KOPT-K1 (cell line): ENCODE results near the gene DNAJC13.

ENCODE experiments used
- H3K27ac ChIP-seq: fragments of 200-600 bp; sonication (generic); 2 replicates; pipeline ENCODE4 v1.5.1; 2016; ENCODE audit warnings: antibody characterized with exemption, mild to moderate bottlenecking, low read depth, low read length; ENCODE audit not compliant: poor library complexity, severe bottlenecking
- H3K36me3 ChIP-seq: fragments of 200-600 bp; sonication (generic); 2 replicates; pipeline ENCODE4 v1.5.1; 2017; ENCODE audit warnings: antibody characterized with exemption, mild to moderate bottlenecking, low read length, moderate library complexity; ENCODE audit not compliant: insufficient read depth
- H3K9me3 ChIP-seq: fragments of 200-600 bp; sonication (generic); 2 replicates; pipeline ENCODE4 v1.5.1; 2017; ENCODE audit warnings: antibody characterized with exemption, low read length, mild to moderate bottlenecking; ENCODE audit not compliant: insufficient read depth, poor library complexity, severe bottlenecking

Gene DNAJC13

DNA sequence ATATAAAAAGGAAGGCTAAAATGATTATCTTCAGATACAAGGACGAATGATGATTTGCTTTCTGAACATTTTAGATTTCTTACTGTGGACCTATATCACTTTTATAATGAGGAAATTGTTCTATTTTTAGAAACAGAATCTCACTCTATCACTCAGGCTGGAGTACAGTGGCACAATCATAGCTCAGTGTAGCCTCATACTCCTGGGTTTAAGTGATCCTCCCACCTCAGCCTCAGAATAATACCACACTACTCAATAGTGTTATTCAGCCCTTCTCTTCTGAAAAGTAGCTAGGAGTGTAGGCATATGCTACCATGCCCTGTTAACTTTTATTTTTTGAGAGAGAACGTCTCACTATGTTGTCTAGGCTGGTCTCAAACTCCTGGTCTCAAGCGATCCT is 15.8 kb downstream of the DNAJC13 start:
- H3K9me3 ChIP-seq = no peaks in the 10 kb centered on the region
- H3K36me3 ChIP-seq = peaks cover 17% of the 10 kb centered on the region; the same call in 1 of the 2 replicates
- no peak overlapping the region for H3K27ac ChIP-seq

GRCh38 chr3:132435224-132435910 is 18.1 kb downstream of the DNAJC13 start:
- H3K36me3 ChIP-seq = peaks cover 24% of the 10 kb centered on the region; the same call in 1 of the 2 replicates
- no peaks in the 10 kb centered on the region for H3K9me3 ChIP-seq
- no peak overlapping the region for H3K27ac ChIP-seq

- no peaks in the 10 kb centered on the region for H3K9me3 ChIP-seq
- peaks cover 24% of the 10 kb centered on the region; the same call in 1 of the 2 replicates for H3K36me3 ChIP-seq
- no peak overlapping the region for H3K27ac ChIP-seq
These were observed 18.7 kb downstream of the DNAJC13 start for GRCh38 chr3:132435911-132436425.

GRCh38 chr3:132443421-132443820 is 26.1 kb downstream of the DNAJC13 start:
- no peaks in the 10 kb centered on the region for H3K9me3 ChIP-seq
- H3K36me3 ChIP-seq = peaks cover 9% of the 10 kb centered on the region; the same call in 1 of the 2 replicates
- no peak overlapping the region for H3K27ac ChIP-seq

DNA sequence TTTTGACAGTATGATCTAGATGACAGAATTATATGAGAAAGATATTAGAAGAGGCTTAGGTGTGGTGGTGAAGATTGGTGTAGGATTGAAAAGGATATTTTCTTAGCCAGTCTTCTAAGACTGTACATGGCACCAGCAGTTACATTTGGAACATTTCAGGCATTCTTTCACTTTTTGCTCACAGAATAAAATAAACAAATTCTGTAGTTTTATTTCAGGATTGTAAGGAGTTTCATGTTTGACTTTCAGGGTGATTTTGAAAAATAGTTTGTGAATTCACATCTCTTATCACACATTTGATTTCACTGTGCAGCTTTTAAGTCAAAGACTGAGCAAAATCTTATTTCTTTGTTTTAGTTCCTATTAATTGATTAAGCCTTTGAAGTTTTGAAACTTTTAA is 27.1 kb downstream of the DNAJC13 start:
- H3K27ac ChIP-seq = no peak overlapping the region
- H3K36me3 ChIP-seq = peaks cover 13% of the 10 kb centered on the region; the same call in 1 of the 2 replicates
- no peaks in the 10 kb centered on the region for H3K9me3 ChIP-seq

DNA sequence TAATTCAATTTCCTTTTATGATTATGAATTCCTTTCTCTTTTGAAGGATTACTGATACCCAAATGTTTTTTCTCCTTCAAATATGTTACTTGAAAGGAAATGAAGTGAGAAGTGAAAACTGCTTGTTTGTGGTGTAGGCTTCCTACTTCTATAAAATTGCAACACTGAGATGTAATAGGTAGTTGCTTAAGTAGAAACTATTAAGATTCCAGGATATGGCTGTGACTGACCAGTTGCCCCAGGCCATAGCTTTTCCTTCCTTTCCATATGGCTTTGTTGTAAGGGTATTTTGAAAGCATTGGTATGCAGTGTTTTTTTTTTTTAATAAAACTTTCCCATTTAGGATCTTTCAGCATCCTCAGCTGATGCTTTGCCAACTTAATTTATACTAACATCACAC is 28.5 kb downstream of the DNAJC13 start:
- no peak overlapping the region for H3K27ac ChIP-seq
- H3K9me3 ChIP-seq = no peaks in the 10 kb centered on the region
- peaks cover 16% of the 10 kb centered on the region for H3K36me3 ChIP-seq

DNA sequence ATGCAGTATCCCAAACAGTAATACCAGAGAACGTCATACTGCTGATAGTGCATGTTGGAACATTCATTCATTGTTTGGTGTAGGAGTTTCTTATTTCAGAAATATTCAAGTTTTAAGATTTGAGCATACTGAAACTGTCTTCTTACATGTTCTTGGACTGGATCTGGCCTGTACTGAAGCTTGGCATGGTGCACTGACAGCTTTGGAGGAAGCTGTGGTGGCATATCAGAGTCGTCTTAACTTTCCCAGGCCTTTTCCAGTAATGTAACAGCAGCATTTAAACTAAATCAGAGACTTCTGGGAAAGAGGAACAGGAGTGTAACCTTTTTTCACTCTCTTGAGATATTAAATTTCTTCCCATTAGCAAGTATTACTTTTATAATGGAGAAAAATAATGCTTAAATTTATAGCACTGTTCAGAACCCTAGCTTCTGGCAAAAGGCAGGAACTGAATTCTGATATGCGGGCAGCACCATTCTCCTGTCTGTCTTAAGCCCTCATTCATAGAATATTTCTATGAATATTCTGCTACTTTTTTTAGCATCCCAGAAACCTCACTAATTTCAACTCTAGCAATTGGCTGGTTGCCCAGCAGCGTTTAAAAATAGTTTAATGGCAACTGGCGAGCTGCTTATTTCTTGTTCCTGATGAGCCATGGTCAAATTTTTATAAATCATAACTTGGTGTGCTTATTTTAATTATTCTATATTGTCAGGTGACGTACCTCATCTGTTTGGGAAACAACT is 31.1 kb downstream of the DNAJC13 start:
- Histone ChIP-seq H3K36me3 (peaks cover 38% of the 10 kb centered on the region), H3K9me3 (no peaks in the 10 kb centered on the region), H3K27ac (no peak overlapping the region)

DNA sequence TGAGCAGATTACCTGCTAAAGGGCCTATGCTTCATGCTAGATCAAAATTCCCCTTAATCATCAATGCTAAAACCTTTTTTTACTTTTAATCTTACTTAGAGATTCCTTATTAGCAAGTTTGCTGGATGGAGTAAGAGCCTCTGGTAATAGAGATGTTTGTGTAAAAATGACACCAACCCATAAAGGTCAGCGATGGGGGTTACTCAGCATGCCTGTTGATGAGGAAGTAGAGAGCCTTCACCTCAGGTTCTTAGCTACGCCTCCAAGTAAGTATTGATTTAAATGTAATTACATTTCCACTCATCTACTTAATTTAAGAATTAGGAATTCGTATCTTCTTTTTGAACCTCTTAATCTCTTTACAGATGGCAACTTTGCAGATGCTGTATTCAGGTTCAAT is 38.8 kb downstream of the DNAJC13 start:
- H3K27ac ChIP-seq = no peak overlapping the region
- H3K9me3 ChIP-seq = no peaks in the 10 kb centered on the region
- peaks cover 89% of the 10 kb centered on the region for H3K36me3 ChIP-seq

DNA sequence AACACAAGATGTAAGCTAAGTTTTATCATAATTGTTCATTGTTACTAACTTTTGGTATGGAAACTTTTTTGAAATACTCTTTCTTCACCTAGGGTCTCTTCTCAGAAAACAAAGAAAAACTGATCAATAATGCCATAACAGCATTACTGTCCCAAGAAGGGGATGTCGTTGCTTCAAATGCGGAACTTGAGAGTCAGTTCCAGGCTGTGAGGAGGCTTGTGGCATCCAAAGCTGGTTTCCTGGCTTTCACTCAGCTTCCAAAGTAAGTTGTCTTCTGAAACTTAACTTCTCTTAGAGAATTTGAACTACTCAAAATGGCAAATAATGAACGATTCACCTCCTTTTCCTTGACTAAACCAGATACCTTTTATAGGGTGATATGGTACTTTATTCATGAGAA is 39.3 kb downstream of the DNAJC13 start:
- Histone ChIP-seq H3K9me3 (no peaks in the 10 kb centered on the region), H3K36me3 (peaks cover 92% of the 10 kb centered on the region), H3K27ac (no peak overlapping the region)

DNA sequence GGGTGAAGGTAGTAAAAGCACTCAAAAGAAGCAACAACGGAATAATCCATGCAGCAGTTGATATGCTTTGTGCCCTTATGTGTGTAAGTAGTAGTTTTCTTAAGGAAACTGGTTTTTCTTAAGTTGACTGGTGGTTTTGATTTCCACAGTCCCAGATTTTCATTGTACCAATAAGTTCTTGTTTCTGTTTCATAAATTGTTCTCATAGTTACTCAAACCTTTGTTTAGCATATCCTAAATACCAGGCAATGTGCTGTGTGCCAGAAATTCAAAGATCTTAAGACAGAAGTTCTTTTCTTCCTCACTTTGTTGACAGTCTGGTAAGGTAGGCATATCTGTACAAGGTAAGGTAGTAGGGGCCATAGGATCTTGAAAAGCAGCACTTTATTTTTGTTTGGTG is 40.0 kb downstream of the DNAJC13 start:
- peaks cover 90% of the 10 kb centered on the region for H3K36me3 ChIP-seq
- H3K27ac ChIP-seq = no peak overlapping the region
- no peaks in the 10 kb centered on the region for H3K9me3 ChIP-seq

GRCh38 chr3:132459551-132459950 is 42.2 kb downstream of the DNAJC13 start:
- no peak overlapping the region for H3K27ac ChIP-seq
- no peaks in the 10 kb centered on the region for H3K9me3 ChIP-seq
- peaks cover 94% of the 10 kb centered on the region for H3K36me3 ChIP-seq

GRCh38 chr3:132461544-132461943 is 44.2 kb downstream of the DNAJC13 start:
- Histone ChIP-seq H3K9me3 (no peaks in the 10 kb centered on the region), H3K36me3 (peaks cover 89% of the 10 kb centered on the region)

DNA sequence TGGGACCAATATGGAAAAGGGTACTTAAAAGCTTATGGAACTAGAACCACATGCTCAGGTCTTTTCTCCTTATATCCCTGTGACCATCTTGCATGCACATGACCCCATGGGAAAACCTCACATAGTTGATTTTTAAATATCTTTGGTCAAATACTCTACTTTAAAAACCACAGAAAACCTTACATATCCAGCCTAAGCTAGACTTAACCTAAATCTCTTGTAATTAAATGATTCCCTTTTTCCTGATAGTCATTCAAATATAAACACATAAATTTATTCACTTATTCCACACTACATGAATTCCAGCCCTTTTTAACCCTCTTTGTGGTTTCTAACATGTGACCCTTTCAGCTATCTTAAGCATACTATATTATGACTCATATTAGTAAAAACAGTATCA is 46.8 kb downstream of the DNAJC13 start:
- Histone ChIP-seq H3K27ac (no peak overlapping the region), H3K36me3 (peaks cover 86% of the 10 kb centered on the region), H3K9me3 (no peaks in the 10 kb centered on the region)

More at GRCh38 chr3:132461544-132461943, 44.2 kb downstream of the DNAJC13 start:
- no peak overlapping the region for H3K27ac ChIP-seq

- peaks cover 57% of the 10 kb centered on the region for H3K36me3 ChIP-seq
- no peaks in the 10 kb centered on the region for H3K9me3 ChIP-seq
- H3K27ac ChIP-seq = no peak overlapping the region
These were observed 52.0 kb downstream of the DNAJC13 start for GRCh38 chr3:132469326-132469725.

DNA sequence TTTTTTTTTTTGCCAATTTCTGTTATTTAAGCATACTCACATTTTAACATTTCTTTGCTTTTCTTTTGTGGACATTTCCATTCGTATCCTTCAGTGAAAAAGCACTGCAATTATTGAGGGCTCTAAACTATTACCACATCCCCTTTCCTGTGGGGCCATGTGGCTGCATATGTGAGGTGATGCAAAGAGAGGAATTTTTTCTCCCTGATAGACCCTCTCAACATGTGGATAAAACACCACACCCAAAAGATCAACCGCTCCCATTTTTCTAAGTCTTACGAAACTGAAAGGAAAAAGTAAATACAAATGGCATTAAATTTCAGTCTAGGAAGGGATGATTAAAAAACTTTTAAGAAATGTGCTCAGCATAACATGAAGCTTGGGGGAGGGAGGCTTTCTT is 68.8 kb downstream of the DNAJC13 start:
- no peak overlapping the region for H3K27ac ChIP-seq
- H3K36me3 ChIP-seq = peaks cover 90% of the 10 kb centered on the region

More for the DNA sequence above, 68.8 kb downstream of the DNAJC13 start:
- no peaks in the 10 kb centered on the region for H3K9me3 ChIP-seq
